Fibroblast of pulmonary artery (primary cell): Measurements from ENCODE around the gene SF3B2.

Source experiments
- DNase-seq: peaks from one replicate; pipeline ENCODE4 v3.0.0-alpha.2; 2010; ENCODE audit warnings: low read depth
- H3K4me3 ChIP-seq: replicated peaks from 2 replicates; pipeline ENCODE4 v1.5.1; 2011; ENCODE audit warnings: low read depth, mild to moderate bottlenecking, control low read depth, low read length, moderate library complexity
- CTCF ChIP-seq: IDR thresholded peaks from 2 replicates; pipeline ENCODE4 v1.5.1; 2011; ENCODE audit warnings: mild to moderate bottlenecking, control low read depth, low read length, inconsistent platforms; ENCODE audit errors: missing control alignments

The SF3B2 gene

GRCh38 chr11:66042996-66043906, 8.9 kb upstream of the SF3B2 start:
- DNase-seq, result no peak
- no peak for TF ChIP-seq CTCF
- H3K4me3 ChIP-seq, result no peak overlapping the region

- no peak for TF ChIP-seq CTCF
- DNase-seq, result no peak
- H3K4me3 ChIP-seq, result no peak overlapping the region
Measured at GRCh38 chr11:66044757-66045156, 7.4 kb upstream of the SF3B2 start.

- peak; percentile 91 for TF ChIP-seq CTCF
- peak; percentile 80 for DNase-seq
- no peak overlapping the region for H3K4me3 ChIP-seq
Measured at GRCh38 chr11:66045177-66045639, 7.0 kb upstream of the SF3B2 start.

GRCh38 chr11:66046901-66047300, 5.3 kb upstream of the SF3B2 start:
- H3K4me3 ChIP-seq, result no peak overlapping the region
- no peak for TF ChIP-seq CTCF
- DNase-seq, result no peak

- H3K4me3 ChIP-seq, result no peak overlapping the region
- DNase-seq, result no peak
- no peak for TF ChIP-seq CTCF
Measured at GRCh38 chr11:66047541-66048365, 4.4 kb upstream of the SF3B2 start.

GRCh38 chr11:66048547-66049323, 3.4 kb upstream of the SF3B2 start, which contains the start of gene GAL3ST3:
TSS of gene GAL3ST3 (minus strand) at chr11:66049161. CDS start at chr11:66045415, 3,746 bp downstream.
- no peak for TF ChIP-seq CTCF
- H3K4me3 ChIP-seq, result no peak within 1 kb of the TSS
- no peak for DNase-seq
